Measurements from ENCODE around the gene BST2.

The BST2 gene, protein sequence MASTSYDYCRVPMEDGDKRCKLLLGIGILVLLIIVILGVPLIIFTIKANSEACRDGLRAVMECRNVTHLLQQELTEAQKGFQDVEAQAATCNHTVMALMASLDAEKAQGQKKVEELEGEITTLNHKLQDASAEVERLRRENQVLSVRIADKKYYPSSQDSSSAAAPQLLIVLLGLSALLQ

DNA sequence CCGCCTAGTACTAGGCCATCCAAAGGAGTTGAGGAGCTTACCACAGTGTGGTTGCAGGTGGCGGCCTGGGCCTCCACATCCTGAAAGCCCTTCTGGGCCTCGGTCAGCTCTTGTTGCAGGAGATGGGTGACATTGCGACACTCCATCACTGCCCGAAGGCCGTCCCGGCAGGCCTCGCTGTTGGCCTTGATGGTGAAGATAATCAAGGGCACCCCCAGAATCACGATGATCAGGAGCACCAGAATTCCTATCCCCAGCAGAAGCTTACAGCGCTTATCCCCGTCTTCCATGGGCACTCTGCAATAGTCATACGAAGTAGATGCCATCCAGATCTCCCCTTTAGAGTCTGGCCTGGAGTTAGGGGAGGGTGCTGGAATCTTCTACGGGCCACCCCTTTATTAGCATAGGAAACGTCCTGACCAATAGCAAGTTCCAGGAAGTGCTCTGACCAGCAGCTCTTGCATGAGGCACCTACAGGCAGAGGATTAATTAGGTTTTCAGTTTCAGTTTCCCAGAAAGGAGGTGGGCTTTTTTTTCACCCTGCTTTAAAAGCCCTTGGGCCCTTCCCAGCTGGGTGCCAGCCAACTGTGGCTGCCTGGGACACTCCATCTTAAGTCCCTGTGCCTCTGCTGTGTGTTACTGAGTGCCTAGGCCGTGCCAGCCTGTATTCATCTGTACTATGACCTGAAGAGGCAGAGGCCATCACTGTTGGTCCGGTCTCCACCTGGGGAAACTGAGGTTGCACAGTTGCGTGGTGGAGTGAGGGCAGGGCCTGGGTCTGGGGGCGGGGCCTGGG is at the start of gene BST2:
Gene BST2, minus strand, starts transcription at position 381 of the 796 bp plus-strand sequence. Its CDS starts 55 bp downstream, at position 326.
- Histone ChIP-seq H3K36me3 (ENCODE audit: control insufficient read depth in 2 of 2, insufficient read depth in 1 of 2, low read length in 2 of 2) (no peaks in the 10 kb centered on the region), H3K9me3 (ENCODE audit: control insufficient read depth, insufficient read depth, low read depth, low read length) (no peaks in the 10 kb centered on the region), H3K4me1 (ENCODE audit: control insufficient read depth, insufficient read depth, low read length) (no peaks in the 10 kb centered on the region), H3K27ac (ENCODE audit: extremely low read depth, low read depth, low read length) (no peak within 1 kb of the TSS), H3K4me3 (ENCODE audit: low read depth, low read length) (no peak within 1 kb of the TSS)
- POLR2A ChIA-PET: interaction anchor here (2.1 kb wide), 1 partner anchor 14 kb away, joined by 9 read pairs; the partner anchor contains the start of gene MVB12A
- CTCF ChIA-PET: interaction anchor here (0.6 to 1.7 kb wide), 5 partner anchors 15 to 362 kb away, joined by 3 to 8 read pairs (median 3); no protein-coding TSS in a partner anchor
- TF ChIP-seq ZNF600 (tag by site-specific recombination; IDR thresholded peaks at IDR 0.05): peak; percentile 39; the same call in 1 of the 2 replicates
- TF ChIP-seq, protein P1, sequence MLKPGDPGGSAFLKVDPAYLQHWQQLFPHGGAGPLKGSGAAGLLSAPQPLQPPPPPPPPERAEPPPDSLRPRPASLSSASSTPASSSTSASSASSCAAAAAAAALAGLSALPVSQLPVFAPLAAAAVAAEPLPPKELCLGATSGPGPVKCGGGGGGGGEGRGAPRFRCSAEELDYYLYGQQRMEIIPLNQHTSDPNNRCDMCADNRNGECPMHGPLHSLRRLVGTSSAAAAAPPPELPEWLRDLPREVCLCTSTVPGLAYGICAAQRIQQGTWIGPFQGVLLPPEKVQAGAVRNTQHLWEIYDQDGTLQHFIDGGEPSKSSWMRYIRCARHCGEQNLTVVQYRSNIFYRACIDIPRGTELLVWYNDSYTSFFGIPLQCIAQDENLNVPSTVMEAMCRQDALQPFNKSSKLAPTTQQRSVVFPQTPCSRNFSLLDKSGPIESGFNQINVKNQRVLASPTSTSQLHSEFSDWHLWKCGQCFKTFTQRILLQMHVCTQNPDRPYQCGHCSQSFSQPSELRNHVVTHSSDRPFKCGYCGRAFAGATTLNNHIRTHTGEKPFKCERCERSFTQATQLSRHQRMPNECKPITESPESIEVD (tag by site-specific recombination; IDR thresholded peaks at IDR 0.05): peak; percentile 42
- TF ChIP-seq ZNF341 (tag by site-specific recombination; IDR thresholded peaks at IDR 0.05; ENCODE audit: low read depth): peak; percentile 39; the same call in 1 of the 2 replicates
- TF ChIP-seq, protein P2, sequence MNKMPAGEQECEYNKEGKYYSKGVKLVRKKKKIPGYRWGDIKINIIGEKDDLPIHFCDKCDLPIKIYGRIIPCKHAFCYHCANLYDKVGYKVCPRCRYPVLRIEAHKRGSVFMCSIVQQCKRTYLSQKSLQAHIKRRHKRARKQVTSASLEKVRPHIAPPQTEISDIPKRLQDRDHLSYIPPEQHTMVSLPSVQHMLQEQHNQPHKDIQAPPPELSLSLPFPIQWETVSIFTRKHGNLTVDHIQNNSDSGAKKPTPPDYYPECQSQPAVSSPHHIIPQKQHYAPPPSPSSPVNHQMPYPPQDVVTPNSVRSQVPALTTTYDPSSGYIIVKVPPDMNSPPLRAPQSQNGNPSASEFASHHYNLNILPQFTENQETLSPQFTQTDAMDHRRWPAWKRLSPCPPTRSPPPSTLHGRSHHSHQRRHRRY (tag by site-specific recombination; IDR thresholded peaks at IDR 0.05): no peak
- TF ChIP-seq ZBTB8A (tag by site-specific recombination; IDR thresholded peaks at IDR 0.05): peak; percentile 51; the same call in 1 of the 2 replicates
- no peak for TF ChIP-seq ZNF175 (tag by site-specific recombination; IDR thresholded peaks at IDR 0.05)
- no peak for TF ChIP-seq HOXA7 (CRISPR knock-in tag; IDR thresholded peaks at IDR 0.05; ENCODE audit: borderline replicate concordance)
- TF ChIP-seq, protein P3, sequence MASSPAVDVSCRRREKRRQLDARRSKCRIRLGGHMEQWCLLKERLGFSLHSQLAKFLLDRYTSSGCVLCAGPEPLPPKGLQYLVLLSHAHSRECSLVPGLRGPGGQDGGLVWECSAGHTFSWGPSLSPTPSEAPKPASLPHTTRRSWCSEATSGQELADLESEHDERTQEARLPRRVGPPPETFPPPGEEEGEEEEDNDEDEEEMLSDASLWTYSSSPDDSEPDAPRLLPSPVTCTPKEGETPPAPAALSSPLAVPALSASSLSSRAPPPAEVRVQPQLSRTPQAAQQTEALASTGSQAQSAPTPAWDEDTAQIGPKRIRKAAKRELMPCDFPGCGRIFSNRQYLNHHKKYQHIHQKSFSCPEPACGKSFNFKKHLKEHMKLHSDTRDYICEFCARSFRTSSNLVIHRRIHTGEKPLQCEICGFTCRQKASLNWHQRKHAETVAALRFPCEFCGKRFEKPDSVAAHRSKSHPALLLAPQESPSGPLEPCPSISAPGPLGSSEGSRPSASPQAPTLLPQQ (tag by site-specific recombination; IDR thresholded peaks at IDR 0.05): peak; percentile 27; the same call in 1 of the 2 replicates
- TF ChIP-seq, protein P4, sequence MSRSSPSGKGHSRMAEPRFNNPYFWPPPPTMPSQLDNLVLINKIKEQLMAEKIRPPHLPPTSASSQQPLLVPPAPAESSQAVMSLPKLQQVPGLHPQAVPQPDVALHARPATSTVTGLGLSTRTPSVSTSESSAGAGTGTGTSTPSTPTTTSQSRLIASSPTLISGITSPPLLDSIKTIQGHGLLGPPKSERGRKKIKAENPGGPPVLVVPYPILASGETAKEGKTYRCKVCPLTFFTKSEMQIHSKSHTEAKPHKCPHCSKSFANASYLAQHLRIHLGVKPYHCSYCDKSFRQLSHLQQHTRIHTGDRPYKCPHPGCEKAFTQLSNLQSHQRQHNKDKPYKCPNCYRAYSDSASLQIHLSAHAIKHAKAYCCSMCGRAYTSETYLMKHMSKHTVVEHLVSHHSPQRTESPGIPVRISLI (tag by site-specific recombination; IDR thresholded peaks at IDR 0.05): peak; percentile 70
- TF ChIP-seq YY1 (tag by site-specific recombination; IDR thresholded peaks at IDR 0.05): peak; percentile 18; the same call in 1 of the 2 replicates
- TF ChIP-seq ZBTB17 (tag by site-specific recombination; IDR thresholded peaks at IDR 0.05): peak; percentile 59; the same call in 1 of the 2 replicates
- no peak for TF ChIP-seq ZNF501 (tag by site-specific recombination; IDR thresholded peaks at IDR 0.05)
- no peak for TF ChIP-seq ZNF354C (tag by site-specific recombination; IDR thresholded peaks at IDR 0.05; ENCODE audit: borderline replicate concordance, low read depth)
- peak; percentile 47 for TF ChIP-seq SP2 (tag by site-specific recombination; IDR thresholded peaks at IDR 0.05)
- TF ChIP-seq, protein P5, sequence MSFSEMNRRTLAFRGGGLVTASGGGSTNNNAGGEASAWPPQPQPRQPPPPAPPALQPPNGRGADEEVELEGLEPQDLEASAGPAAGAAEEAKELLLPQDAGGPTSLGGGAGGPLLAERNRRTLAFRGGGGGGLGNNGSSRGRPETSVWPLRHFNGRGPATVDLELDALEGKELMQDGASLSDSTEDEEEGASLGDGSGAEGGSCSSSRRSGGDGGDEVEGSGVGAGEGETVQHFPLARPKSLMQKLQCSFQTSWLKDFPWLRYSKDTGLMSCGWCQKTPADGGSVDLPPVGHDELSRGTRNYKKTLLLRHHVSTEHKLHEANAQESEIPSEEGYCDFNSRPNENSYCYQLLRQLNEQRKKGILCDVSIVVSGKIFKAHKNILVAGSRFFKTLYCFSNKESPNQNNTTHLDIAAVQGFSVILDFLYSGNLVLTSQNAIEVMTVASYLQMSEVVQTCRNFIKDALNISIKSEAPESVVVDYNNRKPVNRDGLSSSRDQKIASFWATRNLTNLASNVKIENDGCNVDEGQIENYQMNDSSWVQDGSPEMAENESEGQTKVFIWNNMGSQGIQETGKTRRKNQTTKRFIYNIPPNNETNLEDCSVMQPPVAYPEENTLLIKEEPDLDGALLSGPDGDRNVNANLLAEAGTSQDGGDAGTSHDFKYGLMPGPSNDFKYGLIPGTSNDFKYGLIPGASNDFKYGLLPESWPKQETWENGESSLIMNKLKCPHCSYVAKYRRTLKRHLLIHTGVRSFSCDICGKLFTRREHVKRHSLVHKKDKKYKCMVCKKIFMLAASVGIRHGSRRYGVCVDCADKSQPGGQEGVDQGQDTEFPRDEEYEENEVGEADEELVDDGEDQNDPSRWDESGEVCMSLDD (tag by site-specific recombination; IDR thresholded peaks at IDR 0.05): no peak
- TF ChIP-seq, protein P6, sequence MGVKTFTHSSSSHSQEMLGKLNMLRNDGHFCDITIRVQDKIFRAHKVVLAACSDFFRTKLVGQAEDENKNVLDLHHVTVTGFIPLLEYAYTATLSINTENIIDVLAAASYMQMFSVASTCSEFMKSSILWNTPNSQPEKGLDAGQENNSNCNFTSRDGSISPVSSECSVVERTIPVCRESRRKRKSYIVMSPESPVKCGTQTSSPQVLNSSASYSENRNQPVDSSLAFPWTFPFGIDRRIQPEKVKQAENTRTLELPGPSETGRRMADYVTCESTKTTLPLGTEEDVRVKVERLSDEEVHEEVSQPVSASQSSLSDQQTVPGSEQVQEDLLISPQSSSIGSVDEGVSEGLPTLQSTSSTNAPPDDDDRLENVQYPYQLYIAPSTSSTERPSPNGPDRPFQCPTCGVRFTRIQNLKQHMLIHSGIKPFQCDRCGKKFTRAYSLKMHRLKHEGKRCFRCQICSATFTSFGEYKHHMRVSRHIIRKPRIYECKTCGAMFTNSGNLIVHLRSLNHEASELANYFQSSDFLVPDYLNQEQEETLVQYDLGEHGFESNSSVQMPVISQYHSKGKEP (tag by site-specific recombination; IDR thresholded peaks at IDR 0.05): peak; percentile 26; the same call in 1 of the 2 replicates
- TF ChIP-seq, protein P7, sequence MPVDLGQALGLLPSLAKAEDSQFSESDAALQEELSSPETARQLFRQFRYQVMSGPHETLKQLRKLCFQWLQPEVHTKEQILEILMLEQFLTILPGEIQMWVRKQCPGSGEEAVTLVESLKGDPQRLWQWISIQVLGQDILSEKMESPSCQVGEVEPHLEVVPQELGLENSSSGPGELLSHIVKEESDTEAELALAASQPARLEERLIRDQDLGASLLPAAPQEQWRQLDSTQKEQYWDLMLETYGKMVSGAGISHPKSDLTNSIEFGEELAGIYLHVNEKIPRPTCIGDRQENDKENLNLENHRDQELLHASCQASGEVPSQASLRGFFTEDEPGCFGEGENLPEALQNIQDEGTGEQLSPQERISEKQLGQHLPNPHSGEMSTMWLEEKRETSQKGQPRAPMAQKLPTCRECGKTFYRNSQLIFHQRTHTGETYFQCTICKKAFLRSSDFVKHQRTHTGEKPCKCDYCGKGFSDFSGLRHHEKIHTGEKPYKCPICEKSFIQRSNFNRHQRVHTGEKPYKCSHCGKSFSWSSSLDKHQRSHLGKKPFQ (tag by site-specific recombination; IDR thresholded peaks at IDR 0.05): no peak
- TF ChIP-seq KLF7 (tag by site-specific recombination; IDR thresholded peaks at IDR 0.05; ENCODE audit: borderline replicate concordance): no peak
- TF ChIP-seq, protein P8, sequence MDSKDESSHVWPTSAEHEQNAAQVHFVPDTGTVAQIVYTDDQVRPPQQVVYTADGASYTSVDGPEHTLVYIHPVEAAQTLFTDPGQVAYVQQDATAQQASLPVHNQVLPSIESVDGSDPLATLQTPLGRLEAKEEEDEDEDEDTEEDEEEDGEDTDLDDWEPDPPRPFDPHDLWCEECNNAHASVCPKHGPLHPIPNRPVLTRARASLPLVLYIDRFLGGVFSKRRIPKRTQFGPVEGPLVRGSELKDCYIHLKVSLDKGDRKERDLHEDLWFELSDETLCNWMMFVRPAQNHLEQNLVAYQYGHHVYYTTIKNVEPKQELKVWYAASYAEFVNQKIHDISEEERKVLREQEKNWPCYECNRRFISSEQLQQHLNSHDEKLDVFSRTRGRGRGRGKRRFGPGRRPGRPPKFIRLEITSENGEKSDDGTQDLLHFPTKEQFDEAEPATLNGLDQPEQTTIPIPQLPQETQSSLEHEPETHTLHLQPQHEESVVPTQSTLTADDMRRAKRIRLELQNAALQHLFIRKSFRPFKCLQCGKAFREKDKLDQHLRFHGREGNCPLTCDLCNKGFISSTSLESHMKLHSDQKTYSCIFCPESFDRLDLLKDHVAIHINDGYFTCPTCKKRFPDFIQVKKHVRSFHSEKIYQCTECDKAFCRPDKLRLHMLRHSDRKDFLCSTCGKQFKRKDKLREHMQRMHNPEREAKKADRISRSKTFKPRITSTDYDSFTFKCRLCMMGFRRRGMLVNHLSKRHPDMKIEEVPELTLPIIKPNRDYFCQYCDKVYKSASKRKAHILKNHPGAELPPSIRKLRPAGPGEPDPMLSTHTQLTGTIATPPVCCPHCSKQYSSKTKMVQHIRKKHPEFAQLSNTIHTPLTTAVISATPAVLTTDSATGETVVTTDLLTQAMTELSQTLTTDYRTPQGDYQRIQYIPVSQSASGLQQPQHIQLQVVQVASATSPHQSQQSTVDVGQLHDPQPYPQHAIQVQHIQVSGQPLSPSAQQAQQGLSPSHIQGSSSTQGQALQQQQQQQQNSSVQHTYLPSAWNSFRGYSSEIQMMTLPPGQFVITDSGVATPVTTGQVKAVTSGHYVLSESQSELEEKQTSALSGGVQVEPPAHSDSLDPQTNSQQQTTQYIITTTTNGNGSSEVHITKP (tag by site-specific recombination; IDR thresholded peaks at IDR 0.05): peak; percentile 91

Data from HEK293 (cell line).